ENCODE data around the gene TUFT1.

DNA sequence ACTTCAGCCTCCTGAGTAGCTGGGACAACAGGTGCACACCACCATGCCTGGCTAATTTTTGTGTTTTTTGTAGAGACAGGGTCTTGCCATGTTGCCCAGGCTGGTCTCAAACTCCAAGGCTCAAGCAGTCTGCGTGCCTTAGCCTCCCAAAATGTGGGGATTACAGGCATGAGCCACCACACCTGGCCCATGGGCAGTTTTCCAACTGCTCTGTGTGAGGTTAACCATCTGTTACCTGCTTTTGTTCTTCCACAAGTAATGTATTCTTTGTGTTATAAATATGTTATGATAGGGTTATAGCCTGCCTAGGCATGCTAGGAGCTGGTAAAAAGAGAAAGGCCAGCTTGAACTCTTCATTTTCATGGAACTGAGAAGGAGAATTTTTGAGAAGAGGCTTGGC is 30.7 kb downstream of the TUFT1 start:
- TF ChIP-seq, protein P1, sequence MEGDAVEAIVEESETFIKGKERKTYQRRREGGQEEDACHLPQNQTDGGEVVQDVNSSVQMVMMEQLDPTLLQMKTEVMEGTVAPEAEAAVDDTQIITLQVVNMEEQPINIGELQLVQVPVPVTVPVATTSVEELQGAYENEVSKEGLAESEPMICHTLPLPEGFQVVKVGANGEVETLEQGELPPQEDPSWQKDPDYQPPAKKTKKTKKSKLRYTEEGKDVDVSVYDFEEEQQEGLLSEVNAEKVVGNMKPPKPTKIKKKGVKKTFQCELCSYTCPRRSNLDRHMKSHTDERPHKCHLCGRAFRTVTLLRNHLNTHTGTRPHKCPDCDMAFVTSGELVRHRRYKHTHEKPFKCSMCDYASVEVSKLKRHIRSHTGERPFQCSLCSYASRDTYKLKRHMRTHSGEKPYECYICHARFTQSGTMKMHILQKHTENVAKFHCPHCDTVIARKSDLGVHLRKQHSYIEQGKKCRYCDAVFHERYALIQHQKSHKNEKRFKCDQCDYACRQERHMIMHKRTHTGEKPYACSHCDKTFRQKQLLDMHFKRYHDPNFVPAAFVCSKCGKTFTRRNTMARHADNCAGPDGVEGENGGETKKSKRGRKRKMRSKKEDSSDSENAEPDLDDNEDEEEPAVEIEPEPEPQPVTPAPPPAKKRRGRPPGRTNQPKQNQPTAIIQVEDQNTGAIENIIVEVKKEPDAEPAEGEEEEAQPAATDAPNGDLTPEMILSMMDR (IDR thresholded peaks at IDR 0.05): no peak
- no peak for TF ChIP-seq POLR2A (IDR thresholded peaks at IDR 0.05)

Data from heart left ventricle (tissue), 13 donors.